Keratinocyte (primary cell): Measurements from ENCODE around the gene TOP3B.

Experiments used
- CTCF ChIP-seq, 3 experiments: IDR thresholded peaks in 1 of 3; conservative IDR thresholded peaks in 1 of 3; optimal IDR thresholded peaks in 1 of 3; 2 replicates in 2 of 3; 3 replicates in 1 of 3; pipeline versions ENCODE3 to v1.5.1; 2011; ENCODE audit warnings: low read length in 3 of 3, mild to moderate bottlenecking in 3 of 3, moderate library complexity in 2 of 3, control low read depth in 1 of 3, inconsistent platforms in 1 of 3; ENCODE audit not compliant: insufficient read depth in 2 of 3; ENCODE audit errors: extremely low read depth in 1 of 3
- EZH2 ChIP-seq: IDR thresholded peaks from one replicate; pipeline ENCODE4 v1.6.1; 2012; ENCODE audit warnings: inconsistent platforms, mild to moderate bottlenecking, low read length, moderate library complexity

- TF ChIP-seq CTCF (optimal IDR thresholded peaks at IDR 0.05 in 1 of 3, IDR thresholded peaks at IDR 0.05 in 1 of 3, conservative IDR thresholded peaks at IDR 0.05 in 1 of 3; ENCODE audit: extremely low read depth in 1 of 3, insufficient read depth in 2 of 3, low read length in 3 of 3) (no peak), EZH2 (no peak)
Measured at GRCh38 chr22:21915624-21916308, 66.8 kb downstream of the TOP3B start.
